NCI-H510A treated with DMSO at 0.1 percent for 48 hours (cell line): ENCODE results near the gene SDHB.

Source experiments
- DNase-seq: peaks from one replicate; lab custom pipeline; 2025; lab: John Stamatoyannopoulos, UW

Gene SDHB

DNA sequence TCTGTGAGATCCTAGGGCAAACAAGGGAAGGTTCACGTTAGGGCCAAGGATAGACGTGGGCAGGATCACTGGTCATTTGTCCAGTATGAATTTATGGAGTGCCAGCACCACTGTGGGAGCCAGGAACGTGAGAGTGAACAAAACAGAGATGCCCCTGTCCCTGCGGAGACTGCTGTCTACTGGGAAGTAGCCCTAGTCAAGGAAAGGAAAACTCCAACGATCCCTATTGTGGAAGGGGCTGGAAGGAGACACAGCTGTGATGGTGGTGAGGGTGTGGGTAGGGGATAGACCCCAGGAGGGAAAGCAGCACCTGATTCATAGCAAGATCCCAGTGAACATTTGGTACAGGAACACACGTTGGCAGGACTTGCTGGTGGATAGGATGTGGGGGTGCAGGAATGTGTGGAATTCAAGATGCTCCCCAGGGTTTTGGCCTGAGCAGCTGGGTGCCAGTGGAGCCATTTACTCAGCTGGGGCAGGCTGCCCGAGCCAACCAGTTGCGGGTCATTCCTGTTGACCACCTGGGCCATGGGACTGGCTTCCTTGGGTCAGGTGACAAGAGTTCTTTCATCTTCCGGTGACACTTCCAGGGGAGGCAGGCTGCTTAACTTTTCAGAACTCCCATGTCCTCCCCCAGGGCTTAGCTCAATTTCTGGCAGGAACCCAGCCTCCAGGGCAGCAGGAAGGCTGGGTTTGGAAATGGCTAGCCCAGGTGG is 40.9 kb downstream of the SDHB start:
- no peak for DNase-seq

DNA sequence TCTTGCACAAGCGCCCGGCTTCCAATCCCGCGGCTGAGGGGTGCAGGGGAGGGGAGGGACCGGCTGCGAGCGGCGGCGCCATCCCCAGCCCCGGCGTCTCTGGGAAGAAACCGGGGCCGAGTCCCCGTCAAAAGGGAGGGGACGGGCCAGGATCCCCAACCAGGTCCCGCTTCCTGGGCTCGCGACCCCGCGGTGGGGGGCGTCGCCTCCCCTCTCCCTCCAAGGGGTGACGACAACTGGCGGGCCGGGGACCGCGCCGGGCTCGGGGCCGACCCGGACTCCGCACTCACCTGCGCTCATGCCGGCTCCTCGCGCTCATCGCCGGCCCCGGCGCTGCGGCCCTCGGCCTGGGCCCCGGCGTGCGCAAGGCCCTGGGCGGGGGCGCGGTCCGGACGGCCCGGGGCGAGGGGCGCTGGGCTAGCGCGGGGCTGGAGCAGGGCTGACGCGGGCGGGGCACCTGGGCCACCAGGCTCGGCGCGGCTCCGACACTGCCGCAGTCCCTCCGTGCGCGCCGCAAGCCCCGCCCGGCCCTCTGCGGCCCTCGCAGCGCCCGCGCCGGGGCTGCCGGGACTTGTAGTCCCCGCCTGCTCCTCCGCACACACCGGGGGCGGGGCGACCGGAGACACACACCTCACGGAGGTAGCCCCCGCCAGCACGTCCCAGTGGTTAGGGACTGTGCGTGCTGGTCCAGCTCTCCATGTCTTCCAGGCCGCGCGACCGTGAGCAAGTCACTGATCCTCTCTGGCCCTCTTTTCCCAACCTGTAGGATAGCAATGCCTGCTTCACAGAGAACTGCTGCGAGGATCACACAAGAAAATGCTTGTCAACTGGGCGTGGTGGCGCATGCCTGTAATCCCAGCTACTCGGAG is 42.2 kb downstream of the SDHB start, which contains the start of gene ATP13A2:
ATP13A2 (minus strand) TSS at position 490 of the 869 bp plus-strand sequence; CDS start at position 300, 190 bp downstream.
- DNase-seq: peak; percentile 62

DNA sequence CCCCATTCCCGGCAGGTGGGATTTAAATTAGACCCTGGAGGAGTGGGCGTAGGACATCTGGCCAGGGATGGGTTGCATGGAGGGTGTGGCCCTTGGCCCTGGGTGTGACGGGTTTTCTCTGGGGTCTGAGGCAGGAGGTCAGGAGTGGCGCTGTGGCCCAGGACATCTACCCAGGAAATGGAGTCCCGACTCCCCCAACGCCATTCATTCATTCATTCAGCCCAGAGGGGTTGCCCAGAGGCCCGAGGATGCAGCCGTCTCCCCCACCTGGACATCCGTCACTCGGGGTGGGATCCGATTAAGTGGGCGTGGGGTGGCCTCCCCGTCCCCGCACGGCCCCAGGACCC is 42.8 kb downstream of the SDHB start:
- no peak for DNase-seq

- no peak for DNase-seq
These were observed 44.1 kb downstream of the SDHB start for GRCh38 chr1:17009706-17010105.

DNA sequence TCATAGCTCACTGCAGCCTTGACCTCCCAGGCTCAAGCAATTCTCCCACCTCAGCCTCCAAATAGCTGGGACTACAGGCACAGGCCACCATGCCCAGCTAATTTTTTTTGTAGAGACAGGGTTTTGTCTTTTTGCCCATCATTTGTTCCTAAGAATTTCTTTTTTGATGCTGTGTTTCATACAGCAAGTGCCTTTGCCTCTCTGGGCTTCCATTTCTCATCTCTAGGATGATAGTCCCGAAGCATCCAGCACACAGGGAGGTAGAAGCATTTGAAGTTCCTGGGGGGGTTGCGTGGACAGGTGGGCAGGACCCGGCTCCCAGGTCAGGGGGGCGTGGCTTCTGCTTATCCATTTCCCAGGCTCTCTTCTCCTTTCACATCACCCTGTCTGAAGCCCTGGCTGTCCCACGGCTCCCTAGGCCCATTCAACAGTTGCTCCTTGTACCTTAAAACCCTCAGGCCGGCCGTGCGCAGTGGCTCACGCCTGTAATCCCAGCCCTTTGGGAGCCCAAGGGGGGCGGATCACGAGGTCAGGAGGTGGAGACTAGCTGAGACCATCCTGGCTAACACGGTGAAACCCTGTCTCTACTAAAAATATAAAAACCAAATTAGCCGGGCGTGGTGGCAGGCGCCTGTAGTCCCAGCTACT is 45.5 kb downstream of the SDHB start:
- no peak for DNase-seq

DNA sequence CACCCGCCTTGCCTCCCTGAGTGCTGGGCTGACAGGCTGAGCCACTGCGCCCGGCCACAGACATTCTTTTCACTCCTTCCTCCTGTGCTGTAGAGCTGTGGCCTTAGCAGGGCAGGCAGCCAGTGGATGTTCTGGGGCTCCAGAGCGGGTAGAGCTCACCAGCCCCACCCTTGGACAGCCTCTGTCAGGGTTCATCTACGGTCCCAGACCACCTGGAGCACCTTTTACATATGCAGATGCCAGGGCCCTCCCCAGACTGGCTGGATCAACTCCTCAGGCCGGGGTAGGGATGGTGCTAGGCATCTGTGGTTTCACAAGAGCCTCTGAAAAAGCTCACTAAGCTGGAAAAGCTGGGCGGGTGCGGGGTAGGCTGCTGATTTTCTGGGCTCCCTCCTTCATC is 46.7 kb downstream of the SDHB start:
- DNase-seq: no peak

DNA sequence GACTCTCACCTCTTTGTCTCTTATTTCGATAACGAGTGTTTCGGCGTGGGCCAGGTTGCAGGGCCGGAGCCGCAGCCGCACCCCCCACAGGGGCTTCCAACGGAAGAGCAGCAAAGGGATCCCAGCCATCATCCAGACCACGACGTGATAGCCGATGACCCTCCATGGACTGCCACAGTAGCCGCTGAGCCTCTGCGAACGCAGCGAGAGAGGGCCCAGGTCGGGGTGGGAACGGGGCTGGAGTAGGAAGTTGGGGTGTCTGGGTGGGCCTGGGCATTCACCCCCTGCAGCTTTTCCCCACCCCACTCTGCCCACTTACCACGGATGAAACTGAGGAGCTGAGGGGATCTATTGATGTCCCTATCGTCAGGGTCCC is 48.5 kb downstream of the SDHB start:
- DNase-seq: no peak

DNA sequence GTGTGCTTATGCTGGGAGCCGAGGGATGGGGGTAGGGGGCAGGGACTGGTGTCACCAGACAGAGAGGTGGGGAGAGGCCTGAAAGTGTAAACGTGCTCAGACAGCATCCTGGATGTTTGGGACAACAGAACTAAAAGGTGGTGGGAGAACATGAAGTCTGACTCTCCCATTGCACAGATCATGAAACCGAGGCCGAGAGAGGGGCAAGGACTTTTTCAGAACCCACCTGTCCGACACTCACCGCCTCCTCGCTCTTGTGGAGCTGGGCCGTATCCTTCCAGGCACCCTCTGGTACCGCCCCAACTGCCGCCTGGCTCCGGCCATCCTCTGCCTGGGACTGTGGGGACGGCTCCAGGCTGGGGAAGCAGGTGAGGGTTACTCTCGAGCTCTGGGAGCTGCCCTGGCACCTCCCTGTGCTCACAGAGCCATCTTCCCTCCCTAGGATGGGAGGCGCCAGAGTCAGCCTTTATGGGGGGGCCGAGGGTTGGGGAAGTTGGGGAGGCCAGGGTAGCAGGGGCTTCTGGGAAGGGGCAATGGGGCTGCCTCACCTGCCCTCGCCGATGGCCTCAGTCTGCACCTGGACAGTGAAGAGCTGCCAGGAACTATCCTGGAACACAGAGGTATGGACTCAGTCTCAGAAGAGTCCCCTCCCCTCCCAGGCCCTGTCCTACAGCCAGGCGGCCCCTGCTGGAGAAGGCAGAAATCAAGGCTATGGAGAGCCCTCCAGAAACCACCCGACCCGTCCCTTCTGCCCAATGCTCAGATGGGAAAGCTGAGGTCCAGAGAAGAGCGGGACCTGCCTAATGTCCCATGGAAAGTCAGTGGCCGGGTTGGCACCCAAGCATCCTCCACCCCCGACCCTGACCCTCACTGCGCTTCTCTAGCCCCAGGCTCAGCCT is 49.1 kb downstream of the SDHB start:
- DNase-seq: no peak

- DNase-seq: no peak
These were observed 51.3 kb downstream of the SDHB start for GRCh38 chr1:17002524-17002902.

DNA sequence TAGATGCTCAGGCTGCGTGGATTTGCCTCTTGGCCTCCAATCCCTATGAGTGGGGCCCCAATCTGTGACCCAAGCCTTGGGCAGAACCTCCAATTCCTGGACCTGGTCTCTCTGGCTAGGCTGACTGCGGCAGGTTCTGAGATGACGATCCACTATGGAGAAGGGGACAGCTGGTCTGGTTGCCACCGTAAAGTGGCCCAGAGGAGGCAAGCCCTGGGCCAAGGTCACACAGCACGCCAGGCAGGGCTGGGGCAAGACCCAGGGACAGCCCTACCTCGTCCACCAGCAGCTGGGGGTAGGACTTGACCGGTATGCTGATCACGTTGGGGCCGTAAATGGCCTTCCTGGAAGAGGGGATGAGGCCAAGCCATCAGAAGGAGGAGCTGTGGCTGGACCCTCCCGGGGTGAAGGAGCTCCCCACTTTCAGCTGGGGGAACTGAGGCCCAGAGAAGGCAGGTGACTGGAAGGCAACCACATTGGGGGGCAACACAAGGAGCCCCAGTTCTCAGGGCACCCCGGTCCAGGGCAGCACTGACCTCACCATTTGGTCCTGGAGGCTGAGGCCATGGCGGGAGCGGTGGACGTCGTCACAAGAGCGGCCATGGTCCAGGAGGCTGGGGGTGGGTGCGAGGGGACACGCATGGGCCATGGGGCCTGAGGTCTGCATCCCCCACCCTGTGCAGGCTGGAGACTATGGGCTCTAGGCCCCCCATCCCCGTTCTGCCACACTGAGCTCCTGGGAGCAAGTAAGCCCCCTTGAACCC is 51.9 kb downstream of the SDHB start:
- DNase-seq: no peak

DNA sequence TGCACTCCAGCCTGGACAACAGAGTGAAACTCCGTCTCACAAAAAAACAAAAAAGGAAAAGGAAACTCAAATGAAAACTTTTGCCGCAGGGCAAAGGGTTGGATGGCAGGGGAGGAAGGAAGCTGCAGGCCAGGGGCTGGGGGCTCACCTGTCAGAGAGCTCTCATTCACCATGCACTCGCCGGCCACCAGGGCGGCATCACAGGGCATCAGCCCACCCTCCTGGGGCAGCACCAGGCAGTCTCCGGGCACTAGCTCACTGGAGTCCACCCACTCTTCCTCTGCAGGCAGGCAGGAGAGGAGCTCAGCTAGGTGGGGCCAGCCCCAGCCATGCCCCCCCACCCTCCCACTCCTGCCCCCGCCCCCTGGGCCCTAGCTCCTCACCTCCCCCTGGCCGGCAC is 54.0 kb downstream of the SDHB start:
- DNase-seq: no peak

GRCh38 chr1:16998589-16998988 is 55.2 kb downstream of the SDHB start:
- no peak for DNase-seq

DNA sequence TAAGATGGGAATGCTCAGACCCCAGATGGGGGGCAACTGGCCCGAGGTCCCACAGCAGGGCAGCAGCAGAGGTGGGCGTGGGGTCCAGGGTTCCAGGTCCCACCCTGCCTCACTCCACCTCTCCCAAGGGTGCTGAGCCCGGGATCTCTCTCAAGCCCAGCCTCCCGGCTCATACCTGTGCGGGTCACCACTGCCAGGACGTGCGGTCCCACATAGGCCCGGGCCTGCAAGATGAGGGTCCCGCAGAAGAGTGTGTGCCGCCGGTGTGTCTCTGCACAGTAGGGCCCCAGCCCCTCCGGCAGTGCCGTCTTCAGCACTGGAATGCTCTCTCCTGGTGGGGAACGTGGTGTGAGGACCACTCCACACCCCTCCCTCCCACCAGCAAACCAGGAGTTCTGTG is 57.0 kb downstream of the SDHB start:
- DNase-seq: no peak

DNA sequence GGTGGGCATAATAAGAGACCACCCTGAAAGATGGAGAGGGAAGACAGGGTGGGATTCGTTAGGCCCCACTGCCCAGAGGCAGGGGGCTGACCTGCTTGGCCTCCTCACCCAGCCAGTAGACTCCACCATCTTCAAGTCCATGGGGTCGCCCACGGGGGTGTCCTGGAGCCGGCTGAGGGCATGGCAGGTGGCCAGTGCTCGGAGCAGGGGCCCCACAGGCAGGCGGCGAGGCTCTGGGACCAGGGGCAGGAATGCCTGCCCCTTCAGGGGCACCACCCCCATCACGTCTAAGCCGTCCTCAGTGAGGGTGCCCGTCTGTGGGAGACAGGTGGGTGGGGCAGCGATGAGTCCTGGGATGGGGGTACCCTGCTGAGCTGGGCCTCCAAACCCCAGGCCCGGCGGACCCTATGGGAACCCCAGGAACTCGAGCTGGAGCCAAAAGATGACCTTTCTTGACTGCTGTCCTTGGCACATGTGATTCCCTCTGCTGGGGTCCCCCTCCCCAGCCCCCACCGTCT is 60.3 kb downstream of the SDHB start:
- no peak for DNase-seq

DNA sequence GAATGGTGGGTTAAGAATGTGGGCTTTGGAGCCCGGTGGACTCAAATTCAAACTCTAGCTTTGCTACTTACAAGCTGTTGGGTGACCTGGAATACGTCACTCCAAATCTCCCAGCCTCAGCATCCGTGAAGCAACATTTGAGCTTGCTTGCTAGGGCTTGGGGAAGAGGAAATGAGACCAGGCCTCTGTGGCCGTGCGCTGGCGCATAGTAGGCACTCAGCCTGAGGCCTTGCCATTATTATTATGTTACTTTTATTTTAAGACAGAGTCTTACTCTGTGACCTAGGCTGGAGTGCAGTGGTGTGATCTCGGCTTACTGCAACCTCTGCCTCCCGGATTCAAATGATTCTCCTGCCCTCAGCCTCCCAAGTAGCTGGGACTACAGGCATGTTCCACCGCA is 61.2 kb downstream of the SDHB start:
- no peak for DNase-seq

- DNase-seq: no peak
These were observed 61.7 kb downstream of the SDHB start for GRCh38 chr1:16992102-16992501.

GRCh38 chr1:16991571-16991970 is 62.3 kb downstream of the SDHB start:
- DNase-seq: no peak

DNA sequence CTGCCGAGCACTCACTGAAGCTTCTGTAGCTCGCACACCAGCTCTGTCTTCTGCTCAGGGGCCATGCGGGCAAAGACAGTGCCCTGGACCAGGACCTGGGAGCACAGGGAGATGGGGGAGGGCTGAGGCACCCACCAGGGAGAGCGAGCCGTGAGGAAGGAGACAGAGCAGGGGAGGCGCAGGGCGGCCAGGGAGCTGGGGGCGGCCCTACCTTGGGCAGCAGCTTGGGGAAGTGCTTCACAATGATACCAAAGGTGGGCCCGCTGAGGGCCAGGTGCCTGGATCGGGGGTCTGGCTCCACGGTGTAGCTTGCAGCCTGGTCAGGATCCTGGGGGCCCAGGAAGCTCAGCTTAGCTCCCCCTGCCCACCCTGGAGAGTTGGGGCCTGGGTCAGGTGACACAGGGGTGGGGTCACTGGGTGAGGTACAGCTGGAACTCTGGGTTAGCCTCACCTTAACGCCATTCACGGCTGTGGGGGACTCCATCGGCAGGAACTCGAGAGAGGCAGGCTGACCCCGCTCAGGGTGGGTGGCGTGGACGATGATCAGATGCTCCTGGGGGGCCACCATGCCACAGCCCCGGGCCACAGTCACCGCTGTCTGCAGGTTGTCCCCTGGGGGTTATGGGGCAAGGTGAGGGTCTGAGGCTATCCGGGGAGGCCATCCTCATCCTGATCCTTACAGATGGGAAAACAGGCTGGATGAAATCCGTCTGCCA is 64.0 kb downstream of the SDHB start:
- no peak for DNase-seq

DNA sequence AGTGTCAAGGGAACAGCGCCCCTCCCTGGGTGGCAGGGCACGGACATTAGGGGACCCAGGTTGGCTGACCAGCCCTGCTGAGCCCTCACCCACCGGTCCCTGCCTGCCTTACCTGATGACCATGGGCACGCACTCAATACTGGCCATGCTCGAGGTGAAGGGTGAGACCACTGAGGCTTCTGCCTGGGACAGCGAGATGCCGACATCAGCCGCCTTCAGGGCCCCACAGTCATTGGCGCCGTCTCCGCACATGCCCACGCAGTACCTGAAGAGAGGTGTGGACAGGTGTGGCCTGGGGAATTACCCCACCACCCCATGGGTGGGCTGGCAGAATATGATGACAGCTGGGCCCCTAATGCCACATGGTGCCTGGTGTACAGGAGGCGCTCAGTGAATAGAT is 65.6 kb downstream of the SDHB start:
- DNase-seq: no peak

DNA sequence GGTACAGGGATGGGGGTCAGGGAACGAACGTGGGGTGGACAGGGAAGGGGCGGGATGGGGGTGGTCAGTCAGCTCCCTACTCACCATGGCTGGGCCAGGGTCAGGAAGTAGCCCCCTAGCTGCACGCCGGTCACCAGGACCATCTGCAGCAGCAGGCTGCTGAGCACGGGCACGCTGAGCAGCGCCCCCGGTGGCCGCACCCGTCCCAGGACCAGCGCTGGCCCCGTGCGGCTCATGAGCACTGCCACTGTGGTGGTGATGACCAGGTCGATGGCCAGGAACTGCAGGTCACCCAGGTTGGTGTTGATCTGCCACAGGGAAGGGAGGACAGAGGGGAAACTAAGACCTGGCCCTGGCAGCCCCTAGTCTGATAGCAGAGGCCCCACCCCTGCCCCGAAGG is 66.9 kb downstream of the SDHB start:
- DNase-seq: no peak
